HepG2 (cell line): Measurements from ENCODE around the gene MAP3K2. TPM values are rescaled to one million over a fixed set of nuclear protein-coding genes. Genes with fewer than 3 reads are reported as not detected.
A peak's percentile ranks its signal among the peaks of the same experiment; 100 is the strongest.

ENCODE experiments used
- ATAC-seq: fragments of 200-7000 bp; cut with Tn5 transposase; 3 replicates; pipeline ENCODE4 v1.9.1; 2020; ENCODE audit warnings: mild to moderate bottlenecking, moderate library complexity
- BruUV-seq: library from RNA; stranded (reverse); fragments of 400-500 nt; replicated peaks from 2 replicates; lab custom pipeline; 2021; lab: Mats Ljungman, UMichigan
- CTCF ChIA-PET: fragments of 300-600 bp; formaldehyde crosslinking; extraction: SDS; loops from one replicate; lab custom pipeline; 2021; ENCODE audit warnings: low total read pairs, inconsistent platforms, low intra/inter-chr PET ratio; lab: Yijun Ruan, JAX
- POLR2A ChIA-PET: fragments of 350-600 bp; sonication (Branson Sonifier 250); formaldehyde crosslinking; loops from one replicate; lab custom pipeline; 2020; ENCODE audit warnings: antibody characterized with exemption, inconsistent platforms; lab: Yijun Ruan, JAX
- DNase-seq: peaks from one replicate; pipeline ENCODE4 v3.0.0-alpha.2; 2015; ENCODE audit warnings: low spot score
- FAIRE-seq: peaks from 3 replicates; lab custom pipeline; 2011; peaks lifted over from hg19 to GRCh38; lab: Jason Lieb, UNC
- H2AFZ ChIP-seq: one replicate; pipeline ENCODE4 v1.6.1; 2011; ENCODE audit warnings: low read length, inconsistent platforms
- H3K27ac ChIP-seq: fragments of 300-600 bp; 3 replicates; pipeline ENCODE4 v1.8.0; 2011; ENCODE audit warnings: mixed run types, mild to moderate bottlenecking, mixed read lengths, low read length, inconsistent platforms; ENCODE audit not compliant: insufficient read depth; ENCODE audit errors: extremely low read length
- H3K27me3 ChIP-seq, 2 experiments: fragments of 200-600 bp in 1 of 2; 2 replicates in 1 of 2; 3 replicates in 1 of 2; pipeline versions ENCODE4 v1.6.0 to v1.8.0; 2011; ENCODE audit warnings: low read length in 2 of 2, mild to moderate bottlenecking in 2 of 2, moderate library complexity in 2 of 2, inconsistent platforms in 1 of 2; ENCODE audit not compliant: insufficient read depth in 2 of 2, control insufficient read depth in 1 of 2
- H3K36me3 ChIP-seq, 2 experiments: fragments of 200-600 bp in 1 of 2; replicated peaks in 1 of 2; 2 replicates in 1 of 2; 3 replicates in 1 of 2; pipeline versions ENCODE4 v1.5.1 to v1.8.0; 2011; ENCODE audit warnings: low read length in 2 of 2, inconsistent platforms in 1 of 2; ENCODE audit not compliant: insufficient read depth in 2 of 2, control insufficient read depth in 1 of 2
- H3K4me1 ChIP-seq: 2 replicates; pipeline ENCODE4 v1.5.1; 2012; ENCODE audit warnings: low read length, inconsistent platforms; ENCODE audit not compliant: insufficient read depth
- H3K4me2 ChIP-seq: 2 replicates; pipeline ENCODE4 v1.6.0; 2011; ENCODE audit warnings: low read depth, low read length, inconsistent platforms
- H3K4me3 ChIP-seq, 3 experiments: fragments of 200-600 bp in 1 of 3; sonication (generic), shearing (Covaris generic) in 1 of 3; replicated peaks in 1 of 3; 2 replicates each; pipeline ENCODE4 v1.5.1; 2011 to 2016; ENCODE audit warnings: low read length in 3 of 3, inconsistent platforms in 2 of 3, low read depth in 2 of 3, mild to moderate bottlenecking in 2 of 3, control low read depth in 1 of 3, mixed read lengths in 1 of 3; ENCODE audit not compliant: insufficient read depth in 1 of 3
- H3K79me2 ChIP-seq: one replicate; pipeline ENCODE4 v1.6.1; 2011; ENCODE audit warnings: low read length, inconsistent platforms; ENCODE audit not compliant: insufficient read depth
- H3K9ac ChIP-seq: 2 replicates; pipeline ENCODE4 v1.6.0; 2011; ENCODE audit warnings: mild to moderate bottlenecking, low read depth, low read length, inconsistent platforms; ENCODE audit not compliant: insufficient read depth
- H3K9me3 ChIP-seq: 2 replicates; pipeline ENCODE4 v1.5.1; 2012; ENCODE audit warnings: mild to moderate bottlenecking, low read length
- H4K20me1 ChIP-seq: 2 replicates; pipeline ENCODE4 v1.6.0; 2011; ENCODE audit warnings: inconsistent platforms, mild to moderate bottlenecking, low read length, moderate library complexity; ENCODE audit not compliant: insufficient read depth
- AGO2 ChIP-seq: fragments of 200-400 bp; formaldehyde crosslinking; optimal IDR thresholded peaks from 2 replicates; pipeline ENCODE3; 2017; ENCODE audit warnings: mild to moderate bottlenecking, low read depth, low read length, moderate library complexity
- ARNT ChIP-seq: fragments of 450-650 bp; IDR thresholded peaks from 2 replicates; pipeline ENCODE4 v1.6.1; 2017
- CENPX ChIP-seq: sonication (generic); formaldehyde crosslinking; IDR thresholded peaks from 2 replicates; pipeline ENCODE4 v1.9.0; 2021; ENCODE audit warnings: mild to moderate bottlenecking, missing genetic modification reagents, moderate library complexity
- DMAP1 ChIP-seq: IDR thresholded peaks from 2 replicates; pipeline ENCODE4 v1.6.1; 2016
- GFI1 ChIP-seq: sonication (generic); formaldehyde crosslinking; IDR thresholded peaks from 2 replicates; pipeline ENCODE4 v1.5.0; 2020; ENCODE audit warnings: missing genetic modification reagents, mild to moderate bottlenecking, borderline replicate concordance
- HMG20B ChIP-seq: conservative IDR thresholded peaks from 2 replicates; pipeline ENCODE4 v1.6.1; 2016; ENCODE audit warnings: missing genetic modification reagents, missing compliant biosample characterization
- MEIS1 ChIP-seq: sonication (generic); formaldehyde crosslinking; IDR thresholded peaks from 2 replicates; pipeline ENCODE4 v1.9.0; 2021; ENCODE audit warnings: mild to moderate bottlenecking, missing genetic modification reagents, moderate library complexity, borderline replicate concordance
- RCOR2 ChIP-seq: IDR thresholded peaks from 2 replicates; pipeline ENCODE4 v1.6.1; 2016; ENCODE audit warnings: missing biosample characterization, missing genetic modification reagents
- SAFB2 ChIP-seq: sonication (generic); formaldehyde crosslinking; IDR thresholded peaks from 2 replicates; pipeline ENCODE4 v1.5.1; 2020; ENCODE audit warnings: missing genetic modification reagents, low read depth, mild to moderate bottlenecking, borderline replicate concordance
- TGIF2 ChIP-seq: IDR thresholded peaks from 2 replicates; pipeline ENCODE4 v1.6.1; 2016; ENCODE audit warnings: control low read depth, missing compliant biosample characterization
- ZMYM3 ChIP-seq: sonication (generic); formaldehyde crosslinking; IDR thresholded peaks from 2 replicates; pipeline ENCODE4 v1.5.1; 2020; ENCODE audit warnings: mild to moderate bottlenecking, missing genetic modification reagents
- ZNF251 ChIP-seq: sonication (generic); formaldehyde crosslinking; IDR thresholded peaks from 2 replicates; pipeline ENCODE4 v1.9.0; 2021; ENCODE audit warnings: mild to moderate bottlenecking, missing genetic modification reagents
- ZNF451 ChIP-seq: sonication (generic); formaldehyde crosslinking; IDR thresholded peaks from 2 replicates; pipeline ENCODE4 v1.5.0; 2020; ENCODE audit warnings: mild to moderate bottlenecking, missing genetic modification reagents
- ZNF576 ChIP-seq: sonication (generic); formaldehyde crosslinking; IDR thresholded peaks from 2 replicates; pipeline ENCODE4 v1.4.0; 2020; ENCODE audit warnings: mild to moderate bottlenecking, missing genetic modification reagents
- ZNF775 ChIP-seq: sonication (generic); formaldehyde crosslinking; IDR thresholded peaks from 2 replicates; pipeline ENCODE4 v1.4.0; 2020; ENCODE audit warnings: missing genetic modification reagents, mild to moderate bottlenecking, moderate library complexity, borderline replicate concordance
- WGBS: methylation state at CpG from one replicate; pipeline ENCODE4 v1.1.6; 2017; ENCODE audit warnings: low lambda C conversion rate; 5-methylcytosine and 5-hydroxymethylcytosine counted together
- in situ Hi-C: cut with HindIII; loops from 2 replicates; pipeline ENCODE4 v1.10.0; 2017; ENCODE audit warnings: low pct_unique_long_range_greater_than_20kb; ENCODE audit not compliant: extremely low pct_ligation_motif_present
- intact Hi-C: fragments of 100-400 bp; cut with micrococcal nuclease; formaldehyde crosslinking; loops from one replicate; pipeline ENCODE4 v1.10.0; 2022; ENCODE audit not compliant: unreplicated experiment
- polyA plus RNA-seq, 8 experiments: library from polyadenylated mRNA; depleted of rRNA in 3 of 8; stranded (reverse) in 7 of 8; unstranded in 1 of 8; fragments of >200 nt; fragmentation: Illumina TruSeq in 4 of 8; extraction: Trizol in 4 of 8; gene quantifications; 2 replicates each; pipeline versions ENCODE4 v1.2.1 to v1.2.3, GENCODE V29; 2011 to 2016; ENCODE audit warnings: low read depth in 4 of 8, missing spikeins in 1 of 8, mixed read lengths in 1 of 8; ENCODE audit not compliant: insufficient read depth in 1 of 8
- total RNA-seq, 5 experiments: library from RNA; depleted of rRNA; stranded (reverse); fragments of >200 nt; fragmentation: Illumina TruSeq; extraction: Trizol; gene quantifications; 2 replicates each; pipeline ENCODE4 v1.2.3, GENCODE V29; 2016; ENCODE audit warnings: low read depth in 1 of 5
- TF ChIP-seq, protein P1 (sequence below): sonication (generic); formaldehyde crosslinking; IDR thresholded peaks from 2 replicates; pipeline ENCODE4 v1.5.1; 2020; ENCODE audit warnings: missing genetic modification reagents, mild to moderate bottlenecking, borderline replicate concordance
- TF ChIP-seq, protein P2 (sequence below): sonication (generic); formaldehyde crosslinking; IDR thresholded peaks from 2 replicates; pipeline ENCODE4 v1.8.0; 2022; ENCODE audit warnings: mild to moderate bottlenecking, missing genetic modification reagents, moderate library complexity

MAP3K2 gene
- total and polyA plus RNA-seq, 2 of the 13 experiments (the other 11 are each of a cell fraction or from before 2014, with no cell fraction given), result 12.2 to 37.2 TPM

- TF ChIP-seq, protein P1, sequence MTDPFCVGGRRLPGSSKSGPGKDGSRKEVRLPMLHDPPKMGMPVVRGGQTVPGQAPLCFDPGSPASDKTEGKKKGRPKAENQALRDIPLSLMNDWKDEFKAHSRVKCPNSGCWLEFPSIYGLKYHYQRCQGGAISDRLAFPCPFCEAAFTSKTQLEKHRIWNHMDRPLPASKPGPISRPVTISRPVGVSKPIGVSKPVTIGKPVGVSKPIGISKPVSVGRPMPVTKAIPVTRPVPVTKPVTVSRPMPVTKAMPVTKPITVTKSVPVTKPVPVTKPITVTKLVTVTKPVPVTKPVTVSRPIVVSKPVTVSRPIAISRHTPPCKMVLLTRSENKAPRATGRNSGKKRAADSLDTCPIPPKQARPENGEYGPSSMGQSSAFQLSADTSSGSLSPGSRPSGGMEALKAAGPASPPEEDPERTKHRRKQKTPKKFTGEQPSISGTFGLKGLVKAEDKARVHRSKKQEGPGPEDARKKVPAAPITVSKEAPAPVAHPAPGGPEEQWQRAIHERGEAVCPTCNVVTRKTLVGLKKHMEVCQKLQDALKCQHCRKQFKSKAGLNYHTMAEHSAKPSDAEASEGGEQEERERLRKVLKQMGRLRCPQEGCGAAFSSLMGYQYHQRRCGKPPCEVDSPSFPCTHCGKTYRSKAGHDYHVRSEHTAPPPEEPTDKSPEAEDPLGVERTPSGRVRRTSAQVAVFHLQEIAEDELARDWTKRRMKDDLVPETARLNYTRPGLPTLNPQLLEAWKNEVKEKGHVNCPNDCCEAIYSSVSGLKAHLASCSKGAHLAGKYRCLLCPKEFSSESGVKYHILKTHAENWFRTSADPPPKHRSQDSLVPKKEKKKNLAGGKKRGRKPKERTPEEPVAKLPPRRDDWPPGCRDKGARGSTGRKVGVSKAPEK (CRISPR knock-in tag), result no peak
- TF ChIP-seq, protein P2, sequence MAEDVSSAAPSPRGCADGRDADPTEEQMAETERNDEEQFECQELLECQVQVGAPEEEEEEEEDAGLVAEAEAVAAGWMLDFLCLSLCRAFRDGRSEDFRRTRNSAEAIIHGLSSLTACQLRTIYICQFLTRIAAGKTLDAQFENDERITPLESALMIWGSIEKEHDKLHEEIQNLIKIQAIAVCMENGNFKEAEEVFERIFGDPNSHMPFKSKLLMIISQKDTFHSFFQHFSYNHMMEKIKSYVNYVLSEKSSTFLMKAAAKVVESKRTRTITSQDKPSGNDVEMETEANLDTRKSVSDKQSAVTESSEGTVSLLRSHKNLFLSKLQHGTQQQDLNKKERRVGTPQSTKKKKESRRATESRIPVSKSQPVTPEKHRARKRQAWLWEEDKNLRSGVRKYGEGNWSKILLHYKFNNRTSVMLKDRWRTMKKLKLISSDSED (CRISPR knock-in tag), result no peak
- TF ChIP-seq DMAP1 (CRISPR knock-in tag) (no peak), ARNT (no peak), ZNF576 (CRISPR knock-in tag) (no peak)
Observed at GRCh38 chr2:127389778-127390435, 2.1 kb upstream of the MAP3K2 start (continued).

DNA sequence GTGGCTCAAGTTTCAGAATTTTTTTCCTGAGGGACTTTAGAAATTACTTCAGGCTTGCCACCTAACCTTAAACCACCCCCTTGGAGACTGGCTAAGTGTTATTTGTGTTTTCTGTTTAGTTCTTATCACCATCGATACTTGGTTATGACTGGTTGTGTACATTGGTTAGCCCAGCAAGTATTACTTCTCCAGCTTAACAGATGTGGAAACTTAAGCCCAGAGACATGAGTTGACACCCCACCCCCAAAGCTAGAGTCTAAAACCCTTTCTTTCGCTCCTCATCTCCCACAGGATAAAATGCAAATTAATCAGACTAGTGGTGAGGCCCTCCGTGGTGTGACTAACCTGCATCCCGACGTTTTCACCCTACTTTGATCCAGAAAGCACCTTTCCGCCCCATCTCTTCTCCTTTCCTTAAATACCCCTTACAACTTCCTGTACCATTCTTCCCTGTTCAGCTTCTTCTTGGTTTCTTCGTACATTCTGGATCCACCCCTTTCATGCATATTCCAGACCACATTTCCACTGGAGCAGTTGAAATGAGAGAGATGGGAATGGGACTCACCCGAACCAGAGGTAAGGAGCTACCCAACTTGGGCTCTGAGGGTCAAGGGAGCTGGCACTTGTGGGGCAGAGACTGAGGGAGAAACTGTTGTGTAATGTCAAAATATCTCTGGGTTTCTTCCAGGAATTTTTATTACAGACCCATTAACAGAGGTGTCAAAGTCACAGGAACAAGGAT lies 819 bp upstream of the MAP3K2 start:
- WGBS, result 28% methylated on average over 8 of the region's 8 CpGs
- in situ Hi-C loops, result no loop called here
- H2AFZ ChIP-seq, result peak overlapping the region; percentile 22
- TF ChIP-seq GFI1 (CRISPR knock-in tag) (peak; percentile 31; the same call in 1 of the 2 replicates), TGIF2 (peak; percentile 35), ZNF775 (CRISPR knock-in tag) (no peak), ZNF251 (CRISPR knock-in tag) (no peak), AGO2 (no peak), CENPX (peak; percentile 73; the same call in 1 of the 2 replicates), SAFB2 (CRISPR knock-in tag) (0 out of 2 replicates have a peak, but pooled peaks have one; percentile 18), HMG20B (0 out of 2 replicates have a peak, but pooled peaks have one; percentile 20), RCOR2 (CRISPR knock-in tag) (0 out of 2 replicates have a peak, but pooled peaks have one; percentile 9), ZNF451 (CRISPR knock-in tag) (no peak), MEIS1 (CRISPR knock-in tag) (0 out of 2 replicates have a peak, but pooled peaks have one; percentile 48), ZMYM3 (CRISPR knock-in tag) (no peak)

More for the DNA sequence above, 819 bp upstream of the MAP3K2 start:
- intact Hi-C loops, result no loop called here
- H3K4me1 ChIP-seq, result peaks cover 50% of the 10 kb centered on the region
- peaks cover 39% of the 10 kb centered on the region for H3K79me2 ChIP-seq
- H3K9ac ChIP-seq, result peak overlapping the region; percentile 83
- H3K27ac ChIP-seq, result peak overlapping the region; percentile 72
- FAIRE-seq (no peak), DNase-seq (no peak), ATAC-seq (peak; percentile 5)
- H3K4me3 ChIP-seq, result peak overlapping the region; percentile 61 to 87 (median 71)
- peak overlapping the region; percentile 93 for H3K4me2 ChIP-seq
- H3K36me3 ChIP-seq, result peaks cover 2 to 5% of the 10 kb centered on the region in 2 experiments; a peak in 2 of 5 replicates
- TSS peak; percentile 68 for BruUV-seq
- H3K27me3 ChIP-seq, result no peaks in the 10 kb centered on the region; a peak in 1 of 5 replicates
- no peaks in the 10 kb centered on the region for H3K9me3 ChIP-seq
- ChIA-PET CTCF (no interaction called here), POLR2A (interaction anchor here (0.7 to 2.3 kb wide), 11 partner anchors 10 to 67 kb away, joined by 3 to 44 read pairs (median 8); partner anchors contain the start of gene PROC)
- H4K20me1 ChIP-seq, result peaks cover 22% of the 10 kb centered on the region
